ENCODE results near the gene CACNA1B.

- TF ChIP-seq CTCF (IDR thresholded peaks at IDR 0.05): no peak
- no peak for TF ChIP-seq POLR2A (IDR thresholded peaks at IDR 0.05)
- no peak for TF ChIP-seq POLR2AphosphoS5 (IDR thresholded peaks at IDR 0.05; ENCODE audit: insufficient read depth in 1 of 2, low read depth in 1 of 2)
Measured at GRCh38 chr9:138069731-138070456, 192.3 kb downstream of the CACNA1B start.

All from vagina (tissue), 2 donors.